HEK293 (cell line): Measurements from ENCODE around the gene ARMH3.

Experiments
- CTCF ChIA-PET: fragments of 350-600 bp; formaldehyde crosslinking; extraction: SDS; loops from one replicate; lab custom pipeline; 2021; ENCODE audit warnings: antibody characterized with exemption; lab: Yijun Ruan, JAX
- POLR2A ChIA-PET: fragments of 300-600 bp; formaldehyde crosslinking; extraction: SDS; loops from one replicate; lab custom pipeline; 2020; ENCODE audit warnings: antibody characterized with exemption, inconsistent platforms; lab: Yijun Ruan, JAX
- H3K27ac ChIP-seq: fragments of 200-500 bp; sonication (Bioruptor generic); 2 replicates; pipeline ENCODE4 v1.5.1; 2014; ENCODE audit warnings: low read depth, low read length, control low read depth, inconsistent platforms; ENCODE audit errors: extremely low read depth
- H3K36me3 ChIP-seq, 2 experiments: fragments of 200-500 bp in 1 of 2; sonication (Bioruptor generic) in 1 of 2; 1 replicate in 1 of 2; 2 replicates in 1 of 2; pipeline ENCODE4 v1.5.1; 2014 to 2017; ENCODE audit warnings: inconsistent platforms in 2 of 2, low read length in 2 of 2; ENCODE audit not compliant: control insufficient read depth in 2 of 2, insufficient read depth in 1 of 2
- H3K4me1 ChIP-seq: fragments of 200-500 bp; sonication (Bioruptor generic); 2 replicates; pipeline ENCODE4 v1.5.1; 2014; ENCODE audit warnings: mild to moderate bottlenecking, low read length, inconsistent platforms; ENCODE audit not compliant: control insufficient read depth, insufficient read depth
- H3K4me3 ChIP-seq: 2 replicates; pipeline ENCODE4 v1.5.1; 2011; ENCODE audit warnings: low read depth, mild to moderate bottlenecking, control low read depth, low read length, moderate library complexity
- H3K9me3 ChIP-seq: fragments of 200-500 bp; sonication (Bioruptor generic); 2 replicates; pipeline ENCODE4 v1.5.1; 2014; ENCODE audit warnings: low read depth, low read length, inconsistent platforms; ENCODE audit not compliant: control insufficient read depth, insufficient read depth
- EGR2 ChIP-seq: fragments of 450-650 bp; formaldehyde crosslinking; IDR thresholded peaks from 2 replicates; pipeline ENCODE4 v1.5.1; 2016; ENCODE audit warnings: low read depth, missing biosample characterization, missing genetic modification characterization
- REPIN1 ChIP-seq: fragments of 450-650 bp; formaldehyde crosslinking; IDR thresholded peaks from 2 replicates; pipeline ENCODE4 v1.5.1; 2017; ENCODE audit warnings: missing biosample characterization, missing genetic modification characterization, low read depth
- ZFP37 ChIP-seq: fragments of 450-650 bp; formaldehyde crosslinking; IDR thresholded peaks from 2 replicates; pipeline ENCODE4 v1.5.1; 2016; ENCODE audit warnings: missing biosample characterization, missing genetic modification characterization
- ZNF10 ChIP-seq: fragments of 450-650 bp; formaldehyde crosslinking; IDR thresholded peaks from 2 replicates; pipeline ENCODE4 v1.5.1; 2017; ENCODE audit warnings: missing biosample characterization, missing genetic modification characterization
- ZNF350 ChIP-seq: fragments of 450-650 bp; formaldehyde crosslinking; IDR thresholded peaks from 2 replicates; pipeline ENCODE4 v1.5.0; 2017; ENCODE audit warnings: missing biosample characterization, mild to moderate bottlenecking, missing genetic modification characterization
- ZNF48 ChIP-seq: fragments of 450-650 bp; formaldehyde crosslinking; IDR thresholded peaks from 2 replicates; pipeline ENCODE4 v1.5.1; 2016; ENCODE audit warnings: missing biosample characterization, missing genetic modification characterization
- ZNF558 ChIP-seq: fragments of 450-650 bp; formaldehyde crosslinking; IDR thresholded peaks from 2 replicates; pipeline ENCODE4 v1.5.1; 2016; ENCODE audit warnings: missing biosample characterization, missing genetic modification characterization
- ZNF610 ChIP-seq: fragments of 450-650 bp; formaldehyde crosslinking; IDR thresholded peaks from 2 replicates; pipeline ENCODE4 v1.5.1; 2016; ENCODE audit warnings: missing biosample characterization, missing genetic modification characterization, borderline replicate concordance
- ZNF629 ChIP-seq: fragments of 450-650 bp; formaldehyde crosslinking; IDR thresholded peaks from 2 replicates; pipeline ENCODE4 v1.5.1; 2017; ENCODE audit warnings: missing biosample characterization, missing genetic modification characterization
- ZNF654 ChIP-seq: fragments of 450-650 bp; formaldehyde crosslinking; IDR thresholded peaks from 2 replicates; pipeline ENCODE4 v1.5.1; 2016; ENCODE audit warnings: low read depth, missing biosample characterization, missing genetic modification characterization
- ZNF785 ChIP-seq: fragments of 450-650 bp; formaldehyde crosslinking; IDR thresholded peaks from 2 replicates; pipeline ENCODE4 v1.5.1; 2016; ENCODE audit warnings: missing biosample characterization, missing genetic modification characterization
- ZNF791 ChIP-seq: fragments of 450-650 bp; formaldehyde crosslinking; IDR thresholded peaks from 2 replicates; pipeline ENCODE4 v1.5.1; 2016; ENCODE audit warnings: missing biosample characterization, missing genetic modification characterization
- ZNF837 ChIP-seq: fragments of 450-650 bp; formaldehyde crosslinking; IDR thresholded peaks from 2 replicates; pipeline ENCODE4 v1.5.1; 2016; ENCODE audit warnings: missing biosample characterization, missing genetic modification characterization
- ZXDB ChIP-seq: fragments of 450-650 bp; formaldehyde crosslinking; IDR thresholded peaks from 2 replicates; pipeline ENCODE4 v1.5.1; 2016; ENCODE audit warnings: missing biosample characterization, missing genetic modification characterization
- TF ChIP-seq, protein P1 (sequence below): fragments of 450-650 bp; formaldehyde crosslinking; IDR thresholded peaks from 2 replicates; pipeline ENCODE4 v1.5.1; 2016; ENCODE audit warnings: missing biosample characterization, missing genetic modification characterization
- TF ChIP-seq, protein P2 (sequence below): fragments of 450-650 bp; formaldehyde crosslinking; IDR thresholded peaks from 2 replicates; pipeline ENCODE4 v1.5.1; 2016; ENCODE audit warnings: missing biosample characterization, missing genetic modification characterization, borderline replicate concordance
- TF ChIP-seq, protein P3 (sequence below): fragments of 450-650 bp; formaldehyde crosslinking; IDR thresholded peaks from 2 replicates; pipeline ENCODE4 v1.5.1; 2016; ENCODE audit warnings: missing biosample characterization, missing genetic modification characterization, low read depth
- TF ChIP-seq, protein P4 (sequence below): fragments of 450-650 bp; formaldehyde crosslinking; IDR thresholded peaks from 2 replicates; pipeline ENCODE4 v1.5.1; 2016; ENCODE audit warnings: missing biosample characterization, missing genetic modification characterization
- TF ChIP-seq, protein P5 (sequence below): fragments of 450-650 bp; formaldehyde crosslinking; IDR thresholded peaks from 2 replicates; pipeline ENCODE4 v1.5.1; 2016; ENCODE audit warnings: missing biosample characterization, missing genetic modification characterization
- TF ChIP-seq, protein P6 (sequence below): fragments of 450-650 bp; formaldehyde crosslinking; IDR thresholded peaks from 2 replicates; pipeline ENCODE4 v1.5.1; 2016; ENCODE audit warnings: missing biosample characterization, missing genetic modification characterization

Gene ARMH3

DNA sequence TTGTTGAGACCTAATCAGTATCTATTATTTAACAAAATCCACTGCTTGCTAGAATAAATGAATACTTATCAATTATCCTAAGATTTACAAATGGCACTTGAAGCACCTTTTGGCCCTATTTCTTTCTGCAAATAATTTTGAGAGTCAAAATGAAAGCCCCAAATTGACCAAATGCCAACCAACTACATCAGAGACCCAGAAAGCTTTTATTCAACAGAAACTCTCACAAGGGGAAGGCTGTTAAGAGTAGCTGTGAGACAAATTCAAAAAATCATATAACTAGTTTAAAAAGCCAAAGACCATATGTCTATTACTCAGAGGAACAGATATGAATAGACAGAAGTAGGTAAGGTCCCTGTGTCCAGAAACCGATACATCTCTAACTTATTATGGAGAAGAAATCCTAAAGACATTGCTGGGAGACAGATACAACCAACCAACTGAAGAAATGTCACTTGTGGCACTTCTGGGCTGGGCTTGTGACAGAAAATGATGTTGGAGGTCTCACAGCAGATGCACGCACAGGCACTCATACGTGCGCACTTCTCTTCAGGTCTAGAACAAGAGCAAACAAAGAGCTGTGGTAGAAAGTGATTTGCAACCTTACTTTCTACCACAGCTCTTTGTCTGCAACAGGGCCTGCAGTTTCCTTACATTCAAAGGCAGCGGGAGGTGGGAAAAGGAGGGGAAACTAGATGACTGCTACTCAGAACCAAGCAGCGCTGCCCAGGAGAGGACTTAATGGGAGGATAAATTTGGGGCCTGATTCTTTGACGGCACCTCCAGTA lies 153.7 kb downstream of the ARMH3 start:
- Histone ChIP-seq H3K9me3 (no peaks in the 10 kb centered on the region), H3K4me3 (no peak overlapping the region), H3K4me1 (peaks cover 12% of the 10 kb centered on the region), H3K36me3 (peaks cover 0 to 3% of the 10 kb centered on the region in 2 experiments; a peak in 2 of 3 replicates), H3K27ac (no peak overlapping the region)
- TF ChIP-seq ZNF48 (no peak), ZNF610 (tag by site-specific recombination) (no peak), ZNF654 (tag by site-specific recombination) (no peak), REPIN1 (no peak), ZNF10 (tag by site-specific recombination) (no peak), ZNF558 (no peak), EGR2 (tag by site-specific recombination) (no peak), ZNF791 (tag by site-specific recombination) (no peak)
- ChIA-PET POLR2A (interaction anchor here (0.6 kb wide), 1 partner anchor 118 kb away, joined by 3 read pairs; no protein-coding TSS in a partner anchor), CTCF (interaction anchor here (0.7 to 2.1 kb wide), 4 partner anchors 13 to 108 kb away, joined by 3 to 7 read pairs (median 4); no protein-coding TSS in a partner anchor)

DNA sequence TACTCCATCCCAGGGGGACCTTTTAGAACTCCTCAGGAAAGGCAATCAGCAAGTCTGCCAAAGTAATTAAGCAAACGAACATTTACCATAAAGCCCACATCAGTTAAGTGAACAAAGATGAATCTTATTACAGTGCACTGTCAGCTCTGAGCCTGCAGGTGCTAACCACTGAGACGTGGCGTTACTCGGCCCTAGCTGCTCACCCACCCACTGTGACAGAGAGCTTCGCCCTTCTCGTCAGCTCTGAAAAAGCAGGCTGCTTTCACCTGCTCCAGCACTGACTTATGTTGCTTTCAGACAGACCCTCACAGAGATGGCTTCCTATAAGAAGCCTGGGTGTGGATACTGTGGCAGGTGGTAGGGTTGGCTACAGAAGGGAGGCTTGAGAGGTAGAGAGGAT lies 154.6 kb downstream of the ARMH3 start:
- H3K4me1 ChIP-seq, result peaks cover 16% of the 10 kb centered on the region
- ChIA-PET CTCF (interaction anchor here (0.5 kb wide), 1 partner anchor 192 kb away, joined by 3 read pairs; no protein-coding TSS in a partner anchor), POLR2A (no interaction called here)
- no peak overlapping the region for H3K4me3 ChIP-seq
- no peaks in the 10 kb centered on the region for H3K9me3 ChIP-seq
- H3K27ac ChIP-seq, result no peak overlapping the region
- H3K36me3 ChIP-seq, result peaks cover 0 to 3% of the 10 kb centered on the region in 2 experiments; a peak in 2 of 3 replicates
- TF ChIP-seq, protein P1, sequence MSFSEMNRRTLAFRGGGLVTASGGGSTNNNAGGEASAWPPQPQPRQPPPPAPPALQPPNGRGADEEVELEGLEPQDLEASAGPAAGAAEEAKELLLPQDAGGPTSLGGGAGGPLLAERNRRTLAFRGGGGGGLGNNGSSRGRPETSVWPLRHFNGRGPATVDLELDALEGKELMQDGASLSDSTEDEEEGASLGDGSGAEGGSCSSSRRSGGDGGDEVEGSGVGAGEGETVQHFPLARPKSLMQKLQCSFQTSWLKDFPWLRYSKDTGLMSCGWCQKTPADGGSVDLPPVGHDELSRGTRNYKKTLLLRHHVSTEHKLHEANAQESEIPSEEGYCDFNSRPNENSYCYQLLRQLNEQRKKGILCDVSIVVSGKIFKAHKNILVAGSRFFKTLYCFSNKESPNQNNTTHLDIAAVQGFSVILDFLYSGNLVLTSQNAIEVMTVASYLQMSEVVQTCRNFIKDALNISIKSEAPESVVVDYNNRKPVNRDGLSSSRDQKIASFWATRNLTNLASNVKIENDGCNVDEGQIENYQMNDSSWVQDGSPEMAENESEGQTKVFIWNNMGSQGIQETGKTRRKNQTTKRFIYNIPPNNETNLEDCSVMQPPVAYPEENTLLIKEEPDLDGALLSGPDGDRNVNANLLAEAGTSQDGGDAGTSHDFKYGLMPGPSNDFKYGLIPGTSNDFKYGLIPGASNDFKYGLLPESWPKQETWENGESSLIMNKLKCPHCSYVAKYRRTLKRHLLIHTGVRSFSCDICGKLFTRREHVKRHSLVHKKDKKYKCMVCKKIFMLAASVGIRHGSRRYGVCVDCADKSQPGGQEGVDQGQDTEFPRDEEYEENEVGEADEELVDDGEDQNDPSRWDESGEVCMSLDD (tag by site-specific recombination), result no peak
- TF ChIP-seq, protein P2, sequence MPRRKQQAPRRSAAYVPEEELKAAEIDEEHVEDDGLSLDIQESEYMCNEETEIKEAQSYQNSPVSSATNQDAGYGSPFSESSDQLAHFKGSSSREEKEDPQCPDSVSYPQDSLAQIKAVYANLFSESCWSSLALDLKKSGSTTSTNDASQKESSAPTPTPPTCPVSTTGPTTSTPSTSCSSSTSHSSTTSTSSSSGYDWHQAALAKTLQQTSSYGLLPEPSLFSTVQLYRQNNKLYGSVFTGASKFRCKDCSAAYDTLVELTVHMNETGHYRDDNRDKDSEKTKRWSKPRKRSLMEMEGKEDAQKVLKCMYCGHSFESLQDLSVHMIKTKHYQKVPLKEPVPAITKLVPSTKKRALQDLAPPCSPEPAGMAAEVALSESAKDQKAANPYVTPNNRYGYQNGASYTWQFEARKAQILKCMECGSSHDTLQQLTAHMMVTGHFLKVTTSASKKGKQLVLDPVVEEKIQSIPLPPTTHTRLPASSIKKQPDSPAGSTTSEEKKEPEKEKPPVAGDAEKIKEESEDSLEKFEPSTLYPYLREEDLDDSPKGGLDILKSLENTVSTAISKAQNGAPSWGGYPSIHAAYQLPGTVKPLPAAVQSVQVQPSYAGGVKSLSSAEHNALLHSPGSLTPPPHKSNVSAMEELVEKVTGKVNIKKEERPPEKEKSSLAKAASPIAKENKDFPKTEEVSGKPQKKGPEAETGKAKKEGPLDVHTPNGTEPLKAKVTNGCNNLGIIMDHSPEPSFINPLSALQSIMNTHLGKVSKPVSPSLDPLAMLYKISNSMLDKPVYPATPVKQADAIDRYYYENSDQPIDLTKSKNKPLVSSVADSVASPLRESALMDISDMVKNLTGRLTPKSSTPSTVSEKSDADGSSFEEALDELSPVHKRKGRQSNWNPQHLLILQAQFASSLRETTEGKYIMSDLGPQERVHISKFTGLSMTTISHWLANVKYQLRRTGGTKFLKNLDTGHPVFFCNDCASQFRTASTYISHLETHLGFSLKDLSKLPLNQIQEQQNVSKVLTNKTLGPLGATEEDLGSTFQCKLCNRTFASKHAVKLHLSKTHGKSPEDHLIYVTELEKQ (tag by site-specific recombination), result no peak
- TF ChIP-seq ZNF837 (tag by site-specific recombination) (no peak), ZNF350 (tag by site-specific recombination) (no peak), ZFP37 (tag by site-specific recombination) (no peak), ZNF785 (no peak), ZXDB (tag by site-specific recombination) (no peak), ZNF629 (tag by site-specific recombination) (no peak)
- TF ChIP-seq, protein P3, sequence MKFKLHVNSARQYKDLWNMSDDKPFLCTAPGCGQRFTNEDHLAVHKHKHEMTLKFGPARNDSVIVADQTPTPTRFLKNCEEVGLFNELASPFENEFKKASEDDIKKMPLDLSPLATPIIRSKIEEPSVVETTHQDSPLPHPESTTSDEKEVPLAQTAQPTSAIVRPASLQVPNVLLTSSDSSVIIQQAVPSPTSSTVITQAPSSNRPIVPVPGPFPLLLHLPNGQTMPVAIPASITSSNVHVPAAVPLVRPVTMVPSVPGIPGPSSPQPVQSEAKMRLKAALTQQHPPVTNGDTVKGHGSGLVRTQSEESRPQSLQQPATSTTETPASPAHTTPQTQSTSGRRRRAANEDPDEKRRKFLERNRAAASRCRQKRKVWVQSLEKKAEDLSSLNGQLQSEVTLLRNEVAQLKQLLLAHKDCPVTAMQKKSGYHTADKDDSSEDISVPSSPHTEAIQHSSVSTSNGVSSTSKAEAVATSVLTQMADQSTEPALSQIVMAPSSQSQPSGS (tag by site-specific recombination), result no peak
- TF ChIP-seq, protein P4, sequence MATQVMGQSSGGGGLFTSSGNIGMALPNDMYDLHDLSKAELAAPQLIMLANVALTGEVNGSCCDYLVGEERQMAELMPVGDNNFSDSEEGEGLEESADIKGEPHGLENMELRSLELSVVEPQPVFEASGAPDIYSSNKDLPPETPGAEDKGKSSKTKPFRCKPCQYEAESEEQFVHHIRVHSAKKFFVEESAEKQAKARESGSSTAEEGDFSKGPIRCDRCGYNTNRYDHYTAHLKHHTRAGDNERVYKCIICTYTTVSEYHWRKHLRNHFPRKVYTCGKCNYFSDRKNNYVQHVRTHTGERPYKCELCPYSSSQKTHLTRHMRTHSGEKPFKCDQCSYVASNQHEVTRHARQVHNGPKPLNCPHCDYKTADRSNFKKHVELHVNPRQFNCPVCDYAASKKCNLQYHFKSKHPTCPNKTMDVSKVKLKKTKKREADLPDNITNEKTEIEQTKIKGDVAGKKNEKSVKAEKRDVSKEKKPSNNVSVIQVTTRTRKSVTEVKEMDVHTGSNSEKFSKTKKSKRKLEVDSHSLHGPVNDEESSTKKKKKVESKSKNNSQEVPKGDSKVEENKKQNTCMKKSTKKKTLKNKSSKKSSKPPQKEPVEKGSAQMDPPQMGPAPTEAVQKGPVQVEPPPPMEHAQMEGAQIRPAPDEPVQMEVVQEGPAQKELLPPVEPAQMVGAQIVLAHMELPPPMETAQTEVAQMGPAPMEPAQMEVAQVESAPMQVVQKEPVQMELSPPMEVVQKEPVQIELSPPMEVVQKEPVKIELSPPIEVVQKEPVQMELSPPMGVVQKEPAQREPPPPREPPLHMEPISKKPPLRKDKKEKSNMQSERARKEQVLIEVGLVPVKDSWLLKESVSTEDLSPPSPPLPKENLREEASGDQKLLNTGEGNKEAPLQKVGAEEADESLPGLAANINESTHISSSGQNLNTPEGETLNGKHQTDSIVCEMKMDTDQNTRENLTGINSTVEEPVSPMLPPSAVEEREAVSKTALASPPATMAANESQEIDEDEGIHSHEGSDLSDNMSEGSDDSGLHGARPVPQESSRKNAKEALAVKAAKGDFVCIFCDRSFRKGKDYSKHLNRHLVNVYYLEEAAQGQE (tag by site-specific recombination), result no peak
- TF ChIP-seq, protein P5, sequence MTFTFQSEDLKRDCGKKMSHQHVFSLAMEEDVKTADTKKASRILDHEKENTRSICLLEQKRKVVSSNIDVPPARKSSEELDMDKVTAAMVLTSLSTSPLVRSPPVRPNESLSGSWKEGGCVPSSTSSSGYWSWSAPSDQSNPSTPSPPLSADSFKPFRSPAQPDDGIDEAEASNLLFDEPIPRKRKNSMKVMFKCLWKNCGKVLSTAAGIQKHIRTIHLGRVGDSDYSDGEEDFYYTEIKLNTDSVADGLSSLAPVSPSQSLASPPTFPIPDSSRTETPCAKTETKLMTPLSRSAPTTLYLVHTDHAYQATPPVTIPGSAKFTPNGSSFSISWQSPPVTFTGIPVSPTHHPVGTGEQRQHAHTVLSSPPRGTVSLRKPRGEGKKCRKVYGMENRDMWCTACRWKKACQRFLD (tag by site-specific recombination), result no peak
- TF ChIP-seq, protein P6, sequence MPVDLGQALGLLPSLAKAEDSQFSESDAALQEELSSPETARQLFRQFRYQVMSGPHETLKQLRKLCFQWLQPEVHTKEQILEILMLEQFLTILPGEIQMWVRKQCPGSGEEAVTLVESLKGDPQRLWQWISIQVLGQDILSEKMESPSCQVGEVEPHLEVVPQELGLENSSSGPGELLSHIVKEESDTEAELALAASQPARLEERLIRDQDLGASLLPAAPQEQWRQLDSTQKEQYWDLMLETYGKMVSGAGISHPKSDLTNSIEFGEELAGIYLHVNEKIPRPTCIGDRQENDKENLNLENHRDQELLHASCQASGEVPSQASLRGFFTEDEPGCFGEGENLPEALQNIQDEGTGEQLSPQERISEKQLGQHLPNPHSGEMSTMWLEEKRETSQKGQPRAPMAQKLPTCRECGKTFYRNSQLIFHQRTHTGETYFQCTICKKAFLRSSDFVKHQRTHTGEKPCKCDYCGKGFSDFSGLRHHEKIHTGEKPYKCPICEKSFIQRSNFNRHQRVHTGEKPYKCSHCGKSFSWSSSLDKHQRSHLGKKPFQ, result no peak
